Measurements from ENCODE around the gene MRPL40. TPM values are rescaled to one million over a fixed set of nuclear protein-coding genes. Genes with fewer than 3 reads are reported as not detected.

MRPL40 gene
- total RNA-seq, 1 experiment from 2014 or later, result 40.1 TPM

GRCh38 chr22:19397734-19398104, 34.6 kb upstream of the MRPL40 start:
- ATAC-seq, result no peak
- TF ChIP-seq MAX (IDR thresholded peaks at IDR 0.05) (no peak), CBX3 (IDR thresholded peaks at IDR 0.05; ENCODE audit: low read depth) (no peak), ZNF274 (IDR thresholded peaks at IDR 0.05; ENCODE audit: low read depth, low read length) (no peak), POLR2A (IDR thresholded peaks at IDR 0.05; ENCODE audit: borderline replicate concordance, extremely low read depth, insufficient read depth, insufficient read length) (no peak), ELF1 (IDR thresholded peaks at IDR 0.05; ENCODE audit: borderline replicate concordance, low read depth) (no peak), JUND (IDR thresholded peaks at IDR 0.05) (no peak), ATF3 (IDR thresholded peaks at IDR 0.05) (no peak), POLR2AphosphoS5 (IDR thresholded peaks at IDR 0.05; ENCODE audit: low read depth, low read length) (no peak), YY1 (IDR thresholded peaks at IDR 0.05; ENCODE audit: extremely low read depth, insufficient replicate concordance, low read depth, low read length) (no peak), FOSL1 (IDR thresholded peaks at IDR 0.05; ENCODE audit: low read depth) (no peak), EGR1 (IDR thresholded peaks at IDR 0.05; ENCODE audit: low read depth) (no peak), EZH2phosphoT487 (IDR thresholded peaks at IDR 0.05; ENCODE audit: borderline replicate concordance) (no peak), REST (IDR thresholded peaks at IDR 0.05; ENCODE audit: low read depth) (no peak), TCF7L2 (IDR thresholded peaks at IDR 0.05; ENCODE audit: borderline replicate concordance, extremely low read depth, insufficient read depth, insufficient read length) (no peak), CEBPB (IDR thresholded peaks at IDR 0.05; ENCODE audit: low read depth) (no peak), SP1 (IDR thresholded peaks at IDR 0.05; ENCODE audit: low read depth) (no peak), ZBTB33 (IDR thresholded peaks at IDR 0.05; ENCODE audit: extremely low read depth, insufficient replicate concordance, low read length) (no peak)
- POLR2A ChIA-PET, result no interaction called here

More at GRCh38 chr22:19397734-19398104, 34.6 kb upstream of the MRPL40 start:
- Histone ChIP-seq H3K4me3 (replicated peaks in 1 of 2; ENCODE audit: low read depth in 1 of 2, low read length in 2 of 2) (no peak overlapping the region), H3K36me3 (ENCODE audit: control insufficient read depth in 1 of 2, insufficient read depth in 2 of 2, low read length in 2 of 2) (peaks cover 17 to 27% of the 10 kb centered on the region in 2 experiments; a peak in 3 of 4 replicates), H3K27me3 (ENCODE audit: insufficient read depth, low read length) (no peaks in the 10 kb centered on the region), H3K9me3 (ENCODE audit: control insufficient read depth in 1 of 2, insufficient read depth in 1 of 2, low read depth in 1 of 2, low read length in 2 of 2) (no peaks in the 10 kb centered on the region), H4K20me1 (ENCODE audit: insufficient read depth) (no peaks in the 10 kb centered on the region), H3K4me2 (ENCODE audit: low read length) (no peak overlapping the region), H3K27ac (ENCODE audit: low read depth, low read length) (no peak overlapping the region), H3K4me1 (ENCODE audit: control insufficient read depth in 1 of 2, insufficient read depth in 2 of 2, low read length in 2 of 2) (no peaks in the 10 kb centered on the region), H3K9ac (ENCODE audit: low read length) (no peak overlapping the region), H2AFZ (ENCODE audit: low read depth, low read length, poor library complexity, severe bottlenecking) (no peak overlapping the region), H3K9me2 (ENCODE audit: insufficient read depth) (no peaks in the 10 kb centered on the region), H3K79me2 (ENCODE audit: insufficient read depth, low read length) (no peaks in the 10 kb centered on the region)
- RAD21 ChIA-PET (ENCODE audit: low non-redundant PET in 1 of 2, low total read pairs in 2 of 2, uncharacterized antibody in 2 of 2, unreplicated experiment in 2 of 2), result no interaction called here
- BruUV-seq (replicated peaks), result no TSS peak
- intact Hi-C loops (cut with micrococcal nuclease), result no loop called here
- CTCF ChIA-PET, result no interaction called here
- DNase-seq (ENCODE audit: low read depth, low spot score), result no peak
